Astrocyte of the hippocampus (primary cell): ENCODE measurements around the gene ADAM12.
A peak's percentile ranks its signal among the peaks of the same experiment; 100 is the strongest.

Source experiments
- DNase-seq: peaks from one replicate; pipeline ENCODE4 v3.0.0; 2011; ENCODE audit warnings: low read depth, low spot score

The ADAM12 gene, protein sequence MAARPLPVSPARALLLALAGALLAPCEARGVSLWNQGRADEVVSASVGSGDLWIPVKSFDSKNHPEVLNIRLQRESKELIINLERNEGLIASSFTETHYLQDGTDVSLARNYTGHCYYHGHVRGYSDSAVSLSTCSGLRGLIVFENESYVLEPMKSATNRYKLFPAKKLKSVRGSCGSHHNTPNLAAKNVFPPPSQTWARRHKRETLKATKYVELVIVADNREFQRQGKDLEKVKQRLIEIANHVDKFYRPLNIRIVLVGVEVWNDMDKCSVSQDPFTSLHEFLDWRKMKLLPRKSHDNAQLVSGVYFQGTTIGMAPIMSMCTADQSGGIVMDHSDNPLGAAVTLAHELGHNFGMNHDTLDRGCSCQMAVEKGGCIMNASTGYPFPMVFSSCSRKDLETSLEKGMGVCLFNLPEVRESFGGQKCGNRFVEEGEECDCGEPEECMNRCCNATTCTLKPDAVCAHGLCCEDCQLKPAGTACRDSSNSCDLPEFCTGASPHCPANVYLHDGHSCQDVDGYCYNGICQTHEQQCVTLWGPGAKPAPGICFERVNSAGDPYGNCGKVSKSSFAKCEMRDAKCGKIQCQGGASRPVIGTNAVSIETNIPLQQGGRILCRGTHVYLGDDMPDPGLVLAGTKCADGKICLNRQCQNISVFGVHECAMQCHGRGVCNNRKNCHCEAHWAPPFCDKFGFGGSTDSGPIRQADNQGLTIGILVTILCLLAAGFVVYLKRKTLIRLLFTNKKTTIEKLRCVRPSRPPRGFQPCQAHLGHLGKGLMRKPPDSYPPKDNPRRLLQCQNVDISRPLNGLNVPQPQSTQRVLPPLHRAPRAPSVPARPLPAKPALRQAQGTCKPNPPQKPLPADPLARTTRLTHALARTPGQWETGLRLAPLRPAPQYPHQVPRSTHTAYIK

DNA sequence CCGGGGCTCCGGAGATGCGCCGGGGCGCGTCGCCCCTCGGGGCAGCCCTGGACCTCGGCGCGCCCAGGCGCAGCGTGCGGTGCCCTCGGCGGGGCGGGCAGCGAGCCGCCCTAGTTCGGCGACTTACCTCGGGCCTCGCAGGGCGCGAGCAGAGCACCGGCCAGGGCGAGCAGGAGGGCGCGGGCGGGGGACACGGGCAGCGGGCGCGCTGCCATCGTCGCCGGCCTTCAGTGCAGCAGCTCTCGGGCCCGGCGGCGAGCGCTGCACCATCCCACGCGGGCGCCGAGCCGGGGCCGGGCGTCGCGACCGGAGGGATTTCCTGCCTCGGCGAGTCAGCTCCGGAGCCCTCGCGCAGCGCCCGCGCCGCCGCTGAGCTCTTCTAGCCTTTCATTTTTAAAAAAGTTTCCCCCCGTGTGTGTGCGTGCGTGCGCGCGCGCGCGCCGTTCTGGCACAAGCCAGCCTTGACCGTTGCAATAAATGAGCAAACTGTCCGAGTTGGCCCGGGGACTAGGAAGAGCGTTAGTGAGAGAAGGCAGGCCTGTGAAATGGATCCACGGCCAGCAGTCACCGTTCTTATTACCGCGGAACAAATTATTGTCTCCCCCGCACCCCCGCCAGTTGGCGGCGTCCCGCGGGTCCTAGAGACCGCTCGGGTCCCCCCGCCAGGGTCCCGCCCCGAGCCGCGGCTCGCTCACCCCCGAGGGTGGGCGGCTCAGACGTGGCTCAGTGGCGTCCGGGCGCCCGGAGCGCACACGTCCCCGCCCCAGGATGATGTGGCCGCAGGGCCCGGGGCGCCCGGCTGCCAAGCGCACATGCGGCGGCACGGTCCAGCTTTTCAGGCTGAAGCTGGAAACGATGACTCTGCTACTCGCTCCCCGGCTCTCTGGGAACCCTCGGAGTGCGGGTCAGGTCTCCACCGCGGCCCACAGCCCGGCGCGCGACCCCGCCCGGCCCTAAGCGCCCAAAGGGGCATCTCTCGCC lies at the start of gene ADAM12:
Gene ADAM12, minus strand, starts transcription at position 547 of the 981 bp plus-strand sequence. Its CDS starts 332 bp downstream, at position 215.
- DNase-seq: peak; percentile 84

DNA sequence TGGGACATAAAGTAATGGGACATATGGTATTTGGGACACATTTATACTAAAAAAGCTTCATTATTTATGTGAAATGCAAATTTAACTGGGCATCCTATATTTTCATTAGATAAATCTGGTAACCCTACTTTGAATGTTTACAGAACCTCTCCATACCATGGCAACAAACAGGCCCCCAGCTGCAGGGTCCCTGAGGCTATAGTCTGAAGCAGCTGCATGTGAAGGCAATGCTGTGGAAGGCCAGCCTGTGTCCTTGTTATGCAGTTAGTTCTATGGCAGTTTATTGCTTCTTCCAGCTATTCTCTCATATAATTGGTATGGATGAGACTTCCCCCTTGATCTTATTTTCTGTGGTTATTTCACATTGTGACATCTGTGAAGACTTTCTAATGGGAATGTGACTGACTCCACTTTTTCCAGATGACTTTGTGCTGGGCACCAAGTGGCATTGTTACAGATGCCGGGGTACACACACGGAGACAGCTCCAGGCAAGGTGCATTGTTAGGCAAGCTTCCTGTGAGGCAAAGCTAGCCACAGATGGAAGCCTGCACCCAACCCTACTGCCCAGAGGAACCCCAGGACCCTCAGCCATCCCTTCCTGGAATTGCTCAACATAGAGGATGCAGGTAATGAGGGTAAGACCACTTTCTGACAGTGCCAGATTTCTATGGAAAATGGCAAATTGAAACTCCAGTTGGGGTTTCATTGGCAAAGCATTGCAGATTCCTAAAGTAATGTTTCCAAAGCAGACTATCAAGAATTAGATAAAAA lies 49.5 kb upstream of the ADAM12 start:
- no peak for DNase-seq

DNA sequence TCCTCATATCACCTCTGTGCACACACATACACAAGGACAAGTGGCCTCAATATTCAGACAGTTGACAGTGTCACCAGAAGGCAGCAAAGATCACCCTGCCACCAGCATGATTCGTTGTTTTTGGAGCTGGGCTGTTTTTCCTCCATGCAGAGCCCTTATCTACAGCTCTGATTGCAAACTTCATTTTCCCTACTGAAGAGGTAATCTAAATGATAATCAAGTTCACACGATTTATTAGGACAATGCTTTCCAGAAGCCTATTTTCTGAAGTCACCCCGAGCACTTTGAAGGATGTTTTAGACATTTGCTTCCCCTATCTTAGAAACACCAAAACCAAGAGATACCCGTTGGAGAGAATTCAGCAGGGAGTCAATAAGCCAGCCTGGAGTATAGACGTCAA lies 46.0 kb upstream of the ADAM12 start:
- DNase-seq: no peak

DNA sequence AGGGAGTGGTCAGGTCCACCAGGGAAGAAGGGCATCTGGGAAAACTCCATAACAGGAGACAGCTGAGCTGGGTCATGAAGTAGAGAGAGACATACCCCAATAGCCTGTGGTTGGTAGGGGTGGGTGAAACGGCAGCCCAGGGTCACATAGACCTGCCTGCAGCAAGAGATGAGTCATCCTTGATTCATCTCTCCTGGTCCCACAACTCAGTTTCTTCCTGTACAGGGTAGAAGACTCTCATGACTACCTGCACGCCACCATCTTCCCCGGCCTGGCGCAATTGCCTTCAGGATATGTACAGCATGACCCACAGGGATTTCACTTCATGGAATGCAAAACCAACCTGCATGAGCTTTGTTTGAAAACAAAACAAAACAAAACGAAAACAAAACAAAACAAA lies 45.1 kb upstream of the ADAM12 start:
- DNase-seq: peak; percentile 16

DNA sequence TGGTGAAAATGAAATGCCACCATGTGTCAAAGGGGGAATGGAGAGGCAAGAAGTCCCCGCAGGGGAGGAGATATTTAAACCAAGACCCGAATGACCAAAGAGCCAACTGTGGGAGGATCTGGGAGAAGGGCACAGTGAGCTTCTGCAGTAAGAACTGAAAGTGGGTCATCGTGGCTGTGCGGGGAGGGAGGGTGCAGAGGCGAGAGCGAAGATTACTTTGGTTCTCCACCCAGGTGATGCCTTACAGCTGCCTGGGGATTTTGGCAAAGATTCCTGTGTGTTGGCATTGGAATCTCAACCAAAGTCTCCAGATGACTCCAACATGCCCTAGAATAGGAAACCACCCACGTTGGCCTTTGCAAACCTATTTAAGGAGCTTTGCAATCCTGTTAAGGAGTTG lies 44.2 kb upstream of the ADAM12 start:
- DNase-seq: no peak

DNA sequence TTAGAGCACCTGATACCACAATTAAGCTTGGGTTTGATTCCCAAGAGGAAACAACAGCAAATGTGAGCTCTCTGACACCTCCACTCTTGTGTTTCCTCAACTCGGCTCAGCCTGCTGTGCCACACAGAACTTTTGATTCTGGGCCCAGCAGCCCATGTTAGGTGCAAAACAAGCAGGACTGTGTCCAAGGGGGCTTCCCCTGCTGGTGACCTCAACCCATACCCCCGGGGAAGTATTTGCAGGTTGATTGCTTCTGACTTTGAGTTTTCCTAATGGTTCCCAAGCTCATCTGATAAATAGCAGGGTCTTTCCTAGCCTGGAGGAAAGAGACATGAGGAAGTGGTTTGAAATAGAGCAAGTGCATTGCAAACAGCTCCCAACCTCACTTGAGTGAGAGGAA lies 43.5 kb upstream of the ADAM12 start:
- DNase-seq: no peak

DNA sequence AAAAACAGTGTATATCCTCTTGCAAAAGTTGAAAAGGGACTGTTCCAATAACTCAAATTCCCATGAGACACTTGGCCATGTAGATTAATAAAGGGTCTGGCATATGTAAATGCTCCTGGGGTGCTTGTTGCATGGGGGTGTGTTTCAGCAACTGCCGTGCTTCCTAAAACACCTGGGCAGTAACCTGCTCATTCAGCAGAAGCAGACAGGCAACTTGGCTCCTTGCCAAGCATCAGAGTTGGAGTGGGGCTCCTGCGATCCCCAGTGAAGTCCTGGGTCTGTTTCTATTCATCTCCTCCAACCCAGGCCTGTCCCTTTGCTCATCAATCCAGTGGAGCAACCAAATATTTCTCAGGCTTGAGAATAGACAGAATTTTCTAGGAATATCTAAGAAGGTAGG lies 42.2 kb upstream of the ADAM12 start:
- no peak for DNase-seq

DNA sequence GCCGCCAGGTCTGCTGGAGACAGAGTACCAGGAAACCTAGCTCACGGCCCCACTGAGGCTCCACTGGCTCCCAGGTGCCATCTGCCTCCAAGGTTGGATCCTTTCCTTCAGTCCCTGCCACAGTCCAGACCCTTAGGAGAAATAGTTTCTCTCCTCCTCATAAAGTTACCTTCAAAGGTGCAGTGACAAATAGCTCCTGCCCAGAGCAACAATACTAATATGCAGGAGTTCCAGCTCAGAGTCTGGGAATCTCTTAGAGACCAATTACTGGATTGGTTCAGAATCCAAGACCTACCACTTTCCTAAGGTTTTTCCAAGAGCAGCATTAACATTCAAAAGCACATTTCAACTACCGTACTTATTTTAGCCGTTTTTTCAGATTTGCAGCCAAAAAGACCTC lies 41.0 kb upstream of the ADAM12 start:
- DNase-seq: no peak

DNA sequence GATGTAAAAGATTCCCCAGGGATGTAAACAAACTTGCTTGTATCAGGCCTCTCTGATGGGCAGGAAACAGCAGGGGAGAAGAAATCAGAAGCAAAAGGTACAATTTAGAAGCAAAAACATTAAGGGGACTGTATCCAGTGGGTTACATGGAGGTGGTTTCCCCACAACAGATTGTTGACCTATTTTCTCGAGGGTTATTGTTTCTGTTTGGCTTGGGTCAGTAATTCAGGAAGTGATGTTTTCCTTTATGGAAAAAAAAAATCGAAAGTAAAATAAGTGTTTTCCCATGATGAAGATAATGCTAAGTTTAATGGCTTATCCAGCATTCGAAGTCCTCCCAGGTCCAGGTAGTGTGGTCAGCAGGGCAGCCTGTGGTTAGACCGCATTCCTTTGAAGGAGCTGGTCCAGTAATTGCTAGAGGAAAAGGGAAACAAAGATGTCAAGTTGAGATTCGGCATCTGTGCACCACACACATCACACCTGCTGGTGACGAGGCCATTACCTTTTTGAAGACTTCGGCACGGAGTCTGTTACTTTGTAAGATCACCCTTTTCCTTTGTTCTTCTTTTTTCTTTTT lies 37.3 kb upstream of the ADAM12 start:
- peak; percentile 23 for DNase-seq

DNA sequence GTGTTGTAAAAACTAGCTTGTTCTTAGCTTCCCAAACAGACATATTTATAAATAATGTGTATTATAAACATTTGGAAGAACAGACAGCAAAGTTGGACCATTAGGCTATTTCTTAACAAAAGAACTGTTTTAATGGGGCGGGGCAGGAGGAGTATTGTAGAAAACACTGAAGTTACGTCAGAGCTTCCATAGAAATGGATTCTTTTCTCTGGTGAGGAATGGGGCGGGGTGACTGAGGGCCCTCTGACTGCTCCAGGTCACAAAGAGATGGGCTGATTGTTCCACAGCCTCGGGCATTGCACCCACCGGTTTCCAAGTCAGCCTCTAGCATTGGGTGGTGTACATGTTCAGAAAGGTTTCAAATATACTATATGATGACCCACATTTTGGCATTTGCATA lies 36.8 kb upstream of the ADAM12 start:
- no peak for DNase-seq

DNA sequence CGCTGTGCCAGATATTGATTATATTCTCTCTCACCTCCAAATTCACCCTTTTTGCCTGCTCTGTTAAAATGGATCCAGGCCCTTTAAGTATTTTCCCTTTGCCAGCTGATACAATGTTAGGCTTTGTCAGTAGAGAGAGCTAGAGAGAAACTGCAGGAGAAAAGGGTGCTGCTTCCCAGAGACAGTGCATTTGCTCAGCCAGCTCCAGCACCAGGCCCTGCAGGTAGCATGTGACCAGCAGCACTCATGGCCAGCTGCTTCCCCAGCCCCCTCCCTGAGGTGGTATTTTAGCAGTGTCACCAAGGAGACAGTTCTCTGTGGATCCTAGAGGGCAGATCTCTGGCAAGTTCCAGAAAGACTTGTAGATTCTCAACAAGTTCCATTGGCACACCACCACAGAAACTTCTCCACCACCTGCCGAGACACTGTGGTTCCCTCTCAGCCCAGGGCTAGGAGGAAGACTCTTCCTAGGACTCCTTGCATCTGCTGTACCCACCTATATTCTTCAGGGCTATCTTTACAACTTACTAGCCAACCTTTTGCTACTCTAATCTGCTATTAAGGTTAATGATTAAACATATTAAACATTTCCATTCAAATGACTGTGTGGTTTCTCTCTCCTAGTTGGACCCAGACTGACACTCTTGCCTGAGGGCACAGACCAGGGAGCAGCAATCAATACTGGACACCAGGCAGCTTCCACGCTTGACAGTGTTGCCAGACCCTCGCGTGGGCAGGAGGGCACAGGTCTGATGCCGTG lies 35.6 kb upstream of the ADAM12 start:
- no peak for DNase-seq

DNA sequence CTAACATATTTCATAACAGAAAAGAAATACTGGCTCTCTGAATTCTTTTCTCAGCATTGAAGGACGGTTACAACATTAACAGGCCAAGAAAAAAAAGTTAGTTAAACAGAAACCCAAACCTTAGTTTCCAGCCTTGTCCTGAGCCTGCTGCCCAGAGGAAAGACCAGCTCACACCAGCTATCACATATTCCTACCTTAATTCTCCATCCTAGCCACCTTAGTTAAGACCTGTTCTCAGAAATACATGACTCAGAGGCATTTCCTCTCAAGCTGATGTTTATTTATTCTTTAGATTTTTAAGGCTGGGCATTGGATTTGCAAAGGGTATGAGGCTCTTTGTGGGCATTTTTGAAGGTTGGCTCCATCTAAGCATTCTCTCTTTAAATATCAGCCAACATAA lies 34.3 kb upstream of the ADAM12 start:
- DNase-seq: peak; percentile 50

DNA sequence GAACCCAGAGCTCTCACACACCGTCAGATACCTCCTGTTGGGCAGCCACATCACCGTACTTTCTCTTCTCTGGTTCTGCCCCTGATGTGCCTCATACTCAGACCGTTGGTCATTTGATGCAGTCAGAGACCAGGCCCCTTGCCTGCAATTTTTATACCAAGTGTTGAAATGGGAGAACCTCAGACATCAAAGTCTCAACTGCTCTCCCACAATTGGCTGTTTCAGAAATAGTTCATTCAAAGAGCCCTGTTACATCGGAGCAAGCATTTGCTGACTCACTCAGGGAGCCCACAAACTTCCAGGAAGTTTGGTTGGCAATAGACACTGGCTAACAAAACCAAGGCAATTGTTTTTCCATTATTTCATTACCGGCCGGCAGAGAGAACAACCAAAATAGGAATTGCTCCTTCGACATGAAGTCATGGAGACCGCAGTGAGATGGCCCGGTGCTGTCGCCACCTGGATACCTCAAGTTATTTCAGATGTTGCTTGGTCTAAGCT lies 33.5 kb upstream of the ADAM12 start:
- DNase-seq: peak; percentile 97

DNA sequence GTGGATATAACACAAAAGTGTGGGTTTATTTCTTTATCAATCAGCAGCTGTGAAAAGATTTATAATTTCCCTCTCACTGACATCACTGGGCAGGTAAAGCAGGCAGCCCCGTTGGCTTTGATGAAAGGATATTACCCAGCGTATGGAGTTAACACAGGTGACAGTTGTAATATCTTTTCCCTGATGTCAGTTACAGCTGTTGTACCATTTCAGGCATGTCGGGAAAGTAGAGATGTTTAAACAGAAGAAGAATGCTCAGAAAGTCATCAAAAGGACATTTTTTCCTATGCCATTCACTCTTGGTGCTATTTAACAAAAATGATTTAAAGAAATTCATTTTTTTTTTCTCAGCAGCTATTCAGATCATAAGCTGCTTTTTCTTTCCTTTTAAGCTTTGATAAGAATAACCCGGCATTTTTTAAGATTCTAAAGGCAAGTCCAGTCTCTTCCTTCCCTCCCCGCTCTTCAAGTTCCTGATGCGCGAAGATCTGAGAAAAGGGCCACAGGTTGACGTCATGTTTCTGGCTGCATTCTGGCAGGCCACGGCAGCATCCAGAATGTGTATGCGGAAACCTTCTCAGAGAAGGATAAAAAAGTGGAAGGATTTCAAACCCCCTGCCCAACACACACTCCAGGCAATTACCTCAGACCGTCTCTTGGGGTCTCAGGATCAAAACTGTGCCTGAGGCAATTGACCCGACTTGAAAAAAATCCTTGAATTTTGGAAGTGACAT lies 32.5 kb upstream of the ADAM12 start:
- peak; percentile 71 for DNase-seq

DNA sequence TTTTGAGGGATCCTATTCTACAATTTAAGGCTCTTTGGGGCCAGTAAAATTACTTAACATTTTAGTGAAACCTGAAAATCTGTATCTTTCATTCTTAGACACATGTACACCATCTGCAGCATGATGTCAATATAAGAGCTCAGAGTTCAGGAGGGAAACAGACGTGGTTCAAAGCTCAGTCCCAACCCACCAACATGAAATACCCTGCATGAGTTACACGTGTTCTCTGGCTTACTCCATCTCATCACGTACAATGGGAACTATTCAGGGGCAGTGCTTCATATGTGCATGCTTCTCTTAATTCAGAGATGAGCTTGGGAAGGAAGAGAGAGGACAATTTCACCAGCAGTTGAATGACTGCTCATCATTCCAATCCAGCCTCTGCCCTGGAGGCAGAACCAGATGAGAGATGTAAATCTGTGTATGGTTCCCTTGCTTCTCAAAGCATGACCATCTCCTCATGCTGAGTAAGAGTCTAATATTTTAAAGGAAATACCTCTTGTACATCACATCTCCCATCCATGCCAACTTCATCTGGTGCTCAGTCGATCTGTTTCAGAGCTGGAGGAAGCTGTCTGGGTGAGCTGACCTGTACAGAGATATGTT lies 29.0 kb upstream of the ADAM12 start:
- no peak for DNase-seq

DNA sequence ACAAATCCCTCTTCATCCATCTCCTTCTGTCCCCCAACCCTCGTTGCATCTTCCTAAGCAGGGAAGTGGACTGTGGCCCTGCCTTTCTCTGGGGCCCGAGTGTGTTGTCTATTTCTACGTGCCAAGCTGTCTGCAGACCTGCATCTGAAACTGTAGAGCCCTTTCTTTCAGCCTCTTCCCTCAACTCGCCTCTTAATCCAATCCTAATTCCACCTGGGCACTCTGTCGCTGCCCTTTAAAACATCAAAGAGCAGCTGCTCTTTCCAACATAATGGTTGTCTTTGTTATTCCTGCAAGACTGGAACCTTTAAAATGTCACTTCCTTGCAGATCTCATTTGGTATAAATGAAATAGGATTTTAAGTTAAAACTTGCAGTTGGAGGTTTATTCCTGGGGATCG lies 21.5 kb upstream of the ADAM12 start:
- DNase-seq: no peak

DNA sequence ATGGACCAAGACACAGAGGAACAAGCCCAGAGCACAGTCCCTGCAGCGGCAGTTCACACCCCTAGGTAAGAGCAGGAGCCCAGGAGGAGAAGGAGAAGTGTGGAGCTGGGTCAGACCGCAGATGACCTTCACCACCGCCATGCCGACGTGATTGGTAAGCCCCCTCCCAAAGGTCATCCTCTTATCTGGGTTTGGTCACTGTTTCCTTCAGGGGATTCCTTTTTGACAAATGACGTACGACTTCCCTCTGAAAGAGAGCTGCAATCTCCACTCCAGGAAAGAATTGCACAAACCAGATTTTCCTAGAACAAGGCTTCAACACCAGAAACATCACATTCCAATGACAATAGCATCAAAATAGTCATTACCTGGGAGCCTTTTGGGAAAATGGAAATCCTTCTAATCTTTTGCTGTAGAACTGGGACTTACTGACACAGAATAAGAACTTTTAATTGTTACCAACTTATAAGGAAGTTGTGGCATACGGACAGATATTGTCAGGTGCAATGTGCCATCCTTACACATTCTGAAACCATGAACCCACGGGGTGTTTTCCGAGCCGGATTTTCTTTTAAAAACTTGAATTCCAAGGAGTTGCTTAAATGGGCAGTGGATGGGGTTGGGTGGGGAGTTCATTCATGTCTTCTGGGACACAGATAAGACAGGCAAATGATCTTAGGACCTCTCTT lies 20.8 kb upstream of the ADAM12 start:
- DNase-seq: no peak

DNA sequence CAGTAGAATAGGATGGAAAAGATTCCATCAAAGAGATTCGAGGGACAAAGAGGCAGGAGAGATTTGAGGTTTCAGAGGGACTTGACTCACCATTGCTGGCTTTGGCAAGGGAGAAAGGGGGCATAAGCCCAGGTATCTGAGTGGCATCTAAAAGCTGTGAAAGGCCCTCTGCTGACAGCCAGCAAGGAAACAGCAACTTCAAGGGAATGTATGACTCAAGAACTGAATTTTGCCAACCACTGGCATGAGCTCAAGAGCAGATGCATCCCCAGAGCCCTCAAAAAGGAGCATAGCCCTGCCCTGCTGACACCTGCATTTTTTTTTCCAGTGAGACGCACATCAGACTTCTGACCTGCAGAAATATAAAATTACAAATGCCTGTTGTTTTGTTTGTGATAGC lies 19.6 kb upstream of the ADAM12 start:
- peak; percentile 63 for DNase-seq
